NK-92 (cell line): ENCODE measurements around the gene KRT80.

Experiments used
- DNase-seq: peaks from one replicate; lab custom pipeline; 2025; ENCODE audit not compliant: unreplicated experiment; lab: John Stamatoyannopoulos, UW

The KRT80 gene

DNA sequence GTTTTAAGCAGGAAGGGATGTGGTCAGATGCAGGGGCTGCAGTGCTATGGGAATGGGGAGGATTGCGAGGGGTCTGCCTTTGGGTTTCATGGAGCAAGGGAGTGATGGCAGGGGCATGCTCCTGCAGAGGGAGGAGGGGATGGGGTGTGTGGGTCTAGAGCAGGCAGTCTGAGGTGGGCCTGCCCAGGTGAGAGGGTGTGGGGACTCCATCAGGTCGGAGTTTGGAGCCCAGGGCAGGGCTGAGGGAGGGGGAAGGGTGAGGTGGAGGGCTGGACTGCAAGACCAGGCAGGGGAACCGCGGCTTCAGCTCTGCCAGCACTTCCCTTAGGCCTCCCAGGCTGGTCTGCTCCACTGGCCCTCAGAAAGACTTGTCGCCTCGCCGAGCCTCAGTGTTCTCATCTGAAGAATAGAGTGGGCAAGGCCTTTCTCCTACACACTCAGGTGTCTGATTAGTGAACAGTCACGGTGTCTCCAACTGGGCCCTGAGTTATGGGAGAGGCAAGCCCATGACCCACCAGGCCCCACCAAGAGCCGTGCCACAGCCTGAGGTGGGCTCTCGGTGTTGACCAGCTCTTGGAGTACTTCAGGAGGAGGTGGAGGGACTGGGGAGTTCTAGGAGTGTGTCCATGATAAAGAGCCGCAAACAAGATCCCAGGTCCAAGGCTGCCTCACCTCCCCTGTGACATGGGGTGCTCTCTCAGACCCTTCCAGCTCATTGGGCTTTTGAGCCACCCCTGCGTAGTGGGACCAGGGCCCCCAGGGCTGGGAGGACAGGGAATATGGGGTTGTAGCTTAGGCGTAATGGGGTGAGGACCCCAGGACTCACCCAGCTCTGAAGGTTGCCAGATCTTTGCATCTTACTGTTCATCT is 20.1 kb upstream of the KRT80 start:
- no peak for DNase-seq

DNA sequence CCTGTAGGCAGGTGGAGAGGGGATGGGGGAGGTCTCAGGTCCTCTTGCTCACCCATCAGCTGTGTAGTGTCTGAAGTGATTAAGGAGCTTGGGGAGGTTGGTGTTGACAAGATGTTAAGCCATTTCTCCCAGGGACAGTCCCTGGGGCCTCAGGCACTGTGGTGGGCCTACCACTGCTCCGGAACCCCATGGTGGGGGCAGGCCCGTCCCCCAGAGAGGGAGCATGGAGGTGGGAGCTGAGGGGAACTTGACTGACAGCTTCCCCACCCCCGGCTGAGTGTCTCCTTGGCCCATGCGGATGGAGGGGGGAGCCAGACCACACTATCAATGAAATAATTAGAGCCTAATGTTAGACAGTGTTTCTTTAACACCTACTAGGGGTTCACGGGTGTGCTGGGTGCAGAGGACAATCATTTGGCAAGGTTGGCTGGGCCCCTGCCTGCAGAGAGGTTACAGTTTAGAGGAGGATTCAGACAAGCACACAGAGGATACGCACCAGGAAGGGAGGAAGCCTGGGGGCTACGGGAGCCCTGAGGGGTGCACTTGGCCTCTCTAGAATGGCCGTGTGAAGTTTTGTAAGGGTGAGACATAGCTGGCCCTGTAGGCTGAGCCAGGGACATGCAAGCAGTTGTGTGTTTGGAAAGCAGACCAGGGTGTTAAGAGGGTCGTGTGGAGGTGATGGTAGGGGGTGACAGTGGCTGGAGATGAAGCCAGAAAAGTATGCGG is 19.3 kb upstream of the KRT80 start:
- DNase-seq = no peak

DNA sequence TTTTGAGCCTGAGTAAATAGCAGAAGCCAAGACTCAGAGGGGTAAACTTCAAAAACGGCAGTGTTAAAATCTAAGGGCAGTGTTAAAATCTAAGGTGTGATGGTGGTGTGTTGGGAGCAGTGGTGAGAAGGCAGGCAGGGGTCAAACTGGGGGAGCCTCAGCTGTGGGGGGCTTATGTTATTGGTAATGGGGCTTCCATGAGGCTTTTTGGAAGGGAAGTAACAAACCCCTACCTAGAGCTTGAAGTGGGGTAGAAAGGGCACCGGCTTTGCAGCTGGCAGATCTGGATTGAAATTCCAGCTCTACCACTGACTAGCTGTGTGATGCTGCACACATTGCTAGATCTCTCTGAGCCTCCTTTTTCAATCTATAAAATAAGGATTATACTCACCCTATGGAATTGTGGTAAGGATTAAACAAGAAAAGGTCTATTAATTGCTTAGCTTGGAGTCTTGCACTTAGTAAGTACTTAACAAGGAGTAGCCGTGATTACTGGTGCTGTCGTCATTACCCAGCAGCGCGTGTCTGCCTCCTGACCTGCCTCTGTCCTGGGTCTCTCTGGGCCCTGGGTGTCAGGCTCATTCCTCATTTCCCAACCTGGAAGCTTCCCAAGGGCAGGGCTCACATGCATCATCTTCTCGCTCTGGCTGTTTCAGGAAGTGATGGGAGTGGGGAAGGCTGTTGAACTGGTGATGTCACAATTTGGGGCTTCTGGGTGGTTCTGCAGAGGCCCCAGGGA is 18.5 kb upstream of the KRT80 start:
- no peak for DNase-seq

DNA sequence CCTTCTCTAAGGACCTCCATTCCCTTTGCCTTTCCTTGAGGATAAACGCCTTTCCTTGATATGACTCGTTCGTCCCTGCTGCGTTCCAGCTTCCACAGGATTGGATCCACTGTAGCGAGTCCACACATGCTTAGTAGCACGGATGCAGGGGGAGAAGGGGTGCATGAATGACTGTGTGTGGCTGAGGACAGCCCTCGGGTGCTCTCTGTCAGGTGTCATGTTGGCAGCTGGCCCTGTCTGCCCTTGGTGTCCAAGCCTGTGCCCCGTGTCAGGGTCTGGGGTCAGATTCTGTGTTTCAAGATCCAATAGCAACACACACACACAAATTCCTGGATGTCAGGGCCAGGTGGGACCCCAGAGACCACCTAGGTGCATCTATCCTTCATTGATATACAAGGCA is 17.5 kb upstream of the KRT80 start:
- no peak for DNase-seq

DNA sequence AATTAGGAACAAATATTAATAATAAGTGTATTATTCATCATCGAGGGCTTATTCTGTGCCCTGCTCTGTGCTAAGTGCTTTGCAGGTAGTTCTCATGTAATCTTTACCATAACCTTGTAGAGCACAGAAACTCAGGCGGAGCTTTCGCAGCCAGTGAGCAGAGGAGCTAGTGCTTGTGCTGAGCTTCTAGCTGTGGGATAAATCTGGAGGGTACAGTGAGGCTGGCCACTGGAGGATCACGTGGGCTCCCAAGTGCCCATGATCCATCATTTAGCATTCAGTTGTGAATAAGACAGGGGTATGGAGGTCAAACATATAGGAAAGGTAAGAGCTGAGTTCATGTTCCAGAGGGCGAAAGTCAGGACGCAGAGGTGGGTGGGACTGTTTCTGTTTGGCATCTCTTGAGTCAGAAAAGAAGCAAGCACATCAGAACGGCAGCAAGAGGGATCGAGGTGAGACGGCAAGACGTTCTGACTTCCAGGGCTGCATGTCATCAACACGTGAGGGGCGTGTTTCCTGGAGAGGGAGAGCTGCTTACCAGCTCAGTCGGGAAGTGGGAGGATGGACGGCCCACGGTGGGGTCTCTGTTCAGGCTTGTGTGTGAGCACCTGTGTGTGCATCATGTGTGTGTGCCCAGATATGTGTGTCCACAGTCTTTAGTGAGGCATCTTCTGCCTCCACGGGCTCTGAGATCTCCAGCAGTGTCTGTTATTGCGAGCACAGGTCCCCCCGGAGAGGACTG is 16.8 kb upstream of the KRT80 start:
- no peak for DNase-seq

DNA sequence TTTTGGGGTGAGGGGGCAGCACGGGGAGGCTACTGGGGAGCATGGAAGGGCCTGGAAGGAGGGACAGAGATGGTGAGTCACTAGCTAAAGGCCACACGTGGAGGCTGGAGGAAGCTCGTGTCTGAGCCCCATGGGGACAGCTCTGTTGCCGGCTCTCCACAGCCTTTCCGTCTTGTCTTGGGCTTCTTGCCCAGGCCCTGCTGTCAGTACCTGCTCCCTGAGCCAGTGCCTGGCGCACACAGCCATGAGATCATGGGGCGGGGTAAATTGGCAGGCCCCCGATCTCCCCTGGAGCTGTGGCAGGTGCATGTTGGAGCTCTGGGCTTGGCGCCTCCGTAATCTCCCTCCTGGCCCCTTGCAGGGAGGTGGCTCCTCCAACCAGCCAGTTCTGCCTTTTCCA is 16.1 kb upstream of the KRT80 start:
- no peak for DNase-seq

DNA sequence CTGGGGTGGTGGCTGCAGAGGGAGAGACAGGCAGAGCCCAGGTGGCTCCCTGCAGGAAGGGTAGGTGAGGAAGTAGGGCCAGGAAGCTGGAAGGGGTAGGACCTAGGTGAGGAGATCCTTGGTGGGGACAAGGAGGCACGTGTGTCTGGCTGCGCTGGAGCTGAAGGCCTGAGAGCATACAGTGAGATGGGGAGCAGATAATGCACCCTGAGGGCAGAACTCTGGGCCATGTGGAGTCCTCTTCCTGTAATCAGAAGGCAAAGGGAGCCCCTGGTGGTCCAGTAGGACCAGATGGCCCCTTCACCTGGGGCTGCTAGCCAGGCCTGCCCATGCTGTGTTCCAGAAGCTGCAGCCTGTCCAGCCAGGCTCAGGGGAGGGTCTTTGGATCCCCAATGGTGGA is 15.3 kb upstream of the KRT80 start:
- no peak for DNase-seq

DNA sequence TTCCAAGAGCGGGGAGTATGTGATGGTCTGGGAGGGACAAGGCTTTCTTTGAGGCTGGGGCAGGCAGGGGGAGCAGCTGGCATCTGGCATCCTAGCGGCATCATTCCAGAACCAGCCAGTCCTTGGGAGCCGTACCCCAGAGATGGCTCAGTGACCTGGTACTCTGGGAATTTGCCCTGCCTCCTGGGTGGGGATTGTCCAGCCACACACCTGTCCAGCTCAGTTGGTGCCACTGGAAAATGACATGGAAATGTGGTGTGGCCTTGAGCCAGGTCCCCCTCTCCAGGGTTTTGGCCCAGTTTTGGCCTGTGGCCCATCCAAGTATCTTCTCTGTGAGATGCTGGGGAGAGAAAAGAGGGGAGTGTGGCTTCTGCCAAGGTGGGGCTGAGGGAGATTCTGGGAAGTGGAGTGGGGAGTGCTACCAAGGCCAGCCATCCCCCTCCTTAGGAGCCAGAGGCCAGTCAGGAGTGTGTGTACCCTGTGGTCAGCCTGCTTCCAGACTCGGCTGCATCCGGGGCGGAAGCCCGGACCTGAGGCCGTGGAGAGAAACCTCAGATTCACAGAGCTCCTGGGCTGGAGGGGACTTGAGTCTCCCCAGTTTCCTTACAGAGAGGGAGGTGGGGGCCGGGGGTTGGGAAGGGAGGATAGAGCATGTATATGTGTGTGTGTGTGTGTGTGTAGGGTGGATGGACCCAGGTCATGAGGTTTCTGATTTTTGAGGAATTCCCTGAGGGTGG is 14.7 kb upstream of the KRT80 start:
- no peak for DNase-seq

DNA sequence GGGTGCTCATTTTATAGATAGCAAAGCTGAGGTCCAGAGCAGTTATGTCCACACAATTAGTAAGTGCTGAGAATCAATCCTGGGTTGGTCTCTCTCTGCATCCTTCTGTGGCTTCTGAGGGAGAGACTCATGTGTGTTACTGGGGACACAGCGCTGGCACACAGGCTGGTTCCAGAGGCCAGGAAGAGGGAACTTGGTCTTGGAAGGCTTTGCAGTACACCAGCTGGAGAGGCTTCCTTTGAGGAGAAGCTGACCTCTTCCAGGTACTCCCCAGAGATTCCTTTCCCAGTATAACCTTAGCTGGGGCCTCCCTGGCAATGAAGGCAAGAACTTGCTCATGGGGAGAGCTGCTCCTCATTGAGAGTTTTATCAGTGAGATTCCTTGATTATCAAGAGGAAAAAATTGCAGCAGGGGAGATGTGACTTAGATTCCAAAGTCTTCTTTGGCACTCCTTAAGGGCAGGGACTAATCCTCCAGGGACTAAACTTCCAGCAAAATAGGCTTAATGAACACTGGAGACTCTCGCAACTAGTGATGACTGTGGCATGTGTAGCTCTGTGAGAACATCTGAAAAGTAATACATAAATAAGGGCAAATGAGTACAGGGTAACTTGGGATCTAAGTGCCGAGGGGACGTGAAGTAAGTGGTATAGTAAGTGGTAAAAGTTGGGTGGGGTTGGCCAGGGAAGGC is 13.9 kb upstream of the KRT80 start:
- no peak for DNase-seq

DNA sequence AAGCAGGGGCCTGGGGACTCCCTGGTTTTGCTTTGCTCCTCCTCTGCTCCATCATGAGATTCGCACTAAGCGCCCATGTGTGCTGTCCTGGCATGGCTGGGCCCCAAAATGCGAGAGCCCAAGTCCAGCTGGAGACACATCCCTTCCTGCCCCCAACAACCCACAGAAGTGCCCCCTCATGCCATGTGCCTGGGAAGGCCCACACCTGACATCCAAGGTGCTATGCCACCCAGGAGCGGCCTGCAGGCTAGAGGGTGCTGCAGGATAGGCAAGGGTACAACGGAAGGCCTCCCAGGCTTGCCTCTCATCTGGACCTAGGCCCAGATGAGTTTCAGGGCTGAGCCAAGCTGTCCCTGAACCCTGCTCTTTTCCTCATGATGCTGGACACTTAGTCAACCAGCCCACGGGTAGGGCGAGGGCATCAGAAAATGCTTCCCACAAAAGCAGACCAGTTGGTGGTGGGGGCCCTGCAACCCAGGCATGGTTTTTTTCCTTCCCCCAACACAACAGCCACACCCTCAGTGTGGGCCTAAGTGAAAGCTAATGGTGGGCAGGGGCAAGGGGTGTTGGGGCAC is 13.2 kb upstream of the KRT80 start:
- no peak for DNase-seq

DNA sequence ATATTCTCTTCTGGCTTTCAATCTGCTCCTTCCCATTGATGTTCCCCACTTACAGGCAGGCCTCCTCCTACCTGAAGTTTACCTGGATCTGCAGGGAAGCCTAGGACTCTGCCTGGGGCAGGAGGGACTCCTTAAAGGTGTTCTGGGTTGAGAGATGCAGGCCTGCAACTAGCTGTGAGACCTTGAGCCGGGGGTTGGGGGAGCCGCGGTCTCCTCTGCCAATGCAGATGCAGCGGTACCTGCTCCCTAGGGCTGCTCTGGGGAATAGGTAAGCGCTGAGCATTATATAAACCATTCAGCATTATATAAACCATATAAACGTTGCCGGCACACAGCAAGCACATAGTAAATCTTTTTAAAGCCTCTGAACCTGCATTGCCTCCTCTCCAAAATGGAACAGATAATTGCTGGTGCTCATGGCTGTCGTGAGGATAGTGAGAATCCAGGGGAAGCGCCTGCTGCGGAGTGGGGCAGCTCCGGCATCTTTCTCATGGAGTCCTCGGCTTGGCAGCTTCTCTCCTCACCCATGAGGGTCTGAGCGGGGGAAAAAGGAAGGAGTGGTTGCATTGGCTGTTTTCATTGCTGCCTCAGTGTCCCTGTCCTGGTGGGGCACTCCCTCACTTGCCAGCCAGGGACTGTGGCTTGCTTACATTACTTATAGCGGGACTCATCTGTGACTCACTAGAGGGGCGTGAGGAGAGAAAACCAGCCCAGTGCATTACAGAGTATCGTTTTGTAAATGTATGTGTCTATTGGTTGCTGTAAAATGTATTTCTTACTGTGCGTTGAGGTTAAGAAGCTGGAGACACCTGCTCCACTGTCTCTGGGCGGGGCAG is 12.5 kb upstream of the KRT80 start:
- no peak for DNase-seq

DNA sequence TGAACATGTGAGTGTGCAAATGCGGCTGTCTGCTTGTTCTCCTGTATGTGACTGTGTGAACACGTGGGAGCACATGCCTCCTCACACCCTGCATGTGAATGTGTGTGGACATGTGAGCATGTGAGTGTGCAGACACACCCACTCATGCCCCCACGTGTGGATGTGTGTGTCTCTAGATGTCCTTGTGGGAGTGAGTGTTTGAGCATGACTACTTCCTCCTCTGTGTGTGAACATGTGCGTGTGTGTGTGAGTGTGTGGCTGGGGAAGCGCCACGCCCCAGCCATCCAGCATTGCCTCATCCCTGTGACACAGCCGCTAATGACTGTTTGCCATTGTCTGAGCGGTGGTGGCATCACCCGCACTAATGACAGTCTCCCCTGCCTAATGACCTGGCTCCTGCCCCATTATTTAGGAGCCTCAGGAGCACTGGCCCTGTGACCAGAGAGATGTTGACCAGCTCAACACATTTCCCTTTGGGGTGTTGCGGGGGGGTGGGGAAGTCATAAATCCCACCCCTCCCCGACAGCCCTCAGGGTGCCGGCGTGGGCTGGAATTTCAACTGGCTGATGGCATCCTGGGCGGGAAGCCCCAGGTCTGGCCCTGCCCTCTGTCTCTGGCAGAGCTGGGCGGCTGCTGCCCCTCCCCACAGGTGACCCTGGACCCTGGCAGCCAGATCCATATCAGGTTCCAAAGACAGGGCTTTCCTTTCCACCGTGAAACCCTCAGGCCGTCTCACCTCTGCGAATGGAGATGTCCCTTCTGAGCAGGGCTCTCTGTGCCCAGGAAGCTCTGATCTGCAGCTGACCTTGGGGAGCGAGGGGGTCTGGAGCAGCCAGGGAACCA is 11.5 kb upstream of the KRT80 start:
- DNase-seq = no peak

DNA sequence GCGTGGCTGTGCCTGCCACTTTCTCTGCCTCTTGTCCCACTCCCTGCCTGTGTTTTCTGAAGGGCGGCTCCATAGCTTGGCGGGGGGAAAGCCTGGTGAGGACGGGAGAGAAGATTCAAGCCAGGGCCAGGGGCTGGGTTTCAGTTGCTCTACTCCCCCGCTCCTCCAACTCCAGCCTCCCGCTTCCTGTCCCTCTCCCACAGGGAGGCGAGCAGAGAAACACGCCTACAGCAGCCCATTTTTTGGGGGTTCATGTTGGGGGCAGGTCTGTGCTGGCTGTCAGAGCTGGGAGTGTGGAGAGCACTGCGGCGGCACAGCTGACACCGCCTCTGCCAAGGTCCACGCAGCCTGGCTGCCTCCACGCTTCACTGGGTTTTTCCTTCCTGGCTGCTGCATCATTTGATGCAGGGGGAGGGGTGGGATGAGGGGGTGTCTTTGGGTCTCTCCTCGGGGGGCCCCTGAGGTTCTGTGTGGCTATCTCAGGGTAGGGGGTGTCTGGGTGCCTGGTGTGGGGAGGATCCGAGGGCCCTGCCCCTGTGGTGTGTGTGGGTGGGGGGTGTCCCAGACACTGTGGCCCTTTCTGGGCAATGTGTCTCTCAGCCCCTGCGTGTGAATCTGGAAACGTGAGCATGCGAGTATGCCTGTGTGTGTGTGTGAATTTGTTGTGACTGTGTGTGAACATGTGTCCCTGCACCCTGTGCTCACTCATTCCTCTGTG is 10.7 kb upstream of the KRT80 start:
- no peak for DNase-seq

DNA sequence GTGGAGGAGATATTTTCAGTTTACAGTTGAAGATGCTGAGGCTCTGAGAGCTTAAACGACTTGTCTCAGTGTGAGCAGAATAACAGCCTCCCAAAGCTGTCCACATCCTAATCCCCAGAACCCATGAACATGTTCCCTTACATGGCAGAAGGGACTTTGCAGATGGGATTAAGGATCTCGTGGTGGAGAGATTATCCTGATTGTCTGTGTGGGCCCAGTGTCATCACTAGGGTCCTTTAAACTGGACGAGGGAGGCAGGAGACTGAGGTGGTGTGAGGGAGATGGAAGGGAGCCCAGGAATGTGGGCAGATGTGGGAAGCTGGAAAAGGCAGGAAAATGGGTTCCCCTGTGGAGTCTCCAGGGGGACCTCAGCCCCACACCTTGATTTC is 9.6 kb upstream of the KRT80 start:
- DNase-seq = no peak

DNA sequence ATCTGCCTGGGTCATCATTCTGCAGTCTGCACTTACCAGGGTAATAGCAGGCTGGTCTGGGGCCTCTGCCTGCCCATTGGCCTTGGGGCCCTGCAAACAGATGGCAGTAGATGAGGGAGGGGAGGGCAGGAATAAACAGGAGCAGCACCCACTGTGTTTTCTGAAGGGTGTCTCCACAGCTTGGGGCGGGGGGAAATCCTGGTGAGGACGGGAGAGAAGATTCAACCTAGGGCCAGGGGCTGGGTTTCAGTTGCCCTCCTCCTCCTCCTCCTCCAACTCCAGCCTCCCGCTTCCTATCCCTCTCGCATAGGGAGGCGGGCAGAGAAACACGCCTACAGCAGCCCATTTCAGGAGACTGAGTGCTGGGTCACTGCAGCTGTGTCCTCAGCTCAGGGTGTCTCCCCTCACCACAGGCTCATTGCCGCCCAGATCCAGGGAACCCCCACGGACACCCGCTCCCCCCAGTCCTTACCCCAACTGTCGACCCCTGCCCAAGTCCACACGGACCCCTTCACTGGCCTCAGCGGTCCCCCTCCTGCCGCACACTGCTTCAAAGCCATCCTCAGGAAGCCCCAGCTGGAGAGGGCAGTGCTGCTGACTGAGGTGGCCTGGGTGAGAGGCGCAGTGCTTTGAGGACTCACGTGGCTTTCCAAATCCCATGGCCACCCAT is 9.1 kb upstream of the KRT80 start:
- no peak for DNase-seq

DNA sequence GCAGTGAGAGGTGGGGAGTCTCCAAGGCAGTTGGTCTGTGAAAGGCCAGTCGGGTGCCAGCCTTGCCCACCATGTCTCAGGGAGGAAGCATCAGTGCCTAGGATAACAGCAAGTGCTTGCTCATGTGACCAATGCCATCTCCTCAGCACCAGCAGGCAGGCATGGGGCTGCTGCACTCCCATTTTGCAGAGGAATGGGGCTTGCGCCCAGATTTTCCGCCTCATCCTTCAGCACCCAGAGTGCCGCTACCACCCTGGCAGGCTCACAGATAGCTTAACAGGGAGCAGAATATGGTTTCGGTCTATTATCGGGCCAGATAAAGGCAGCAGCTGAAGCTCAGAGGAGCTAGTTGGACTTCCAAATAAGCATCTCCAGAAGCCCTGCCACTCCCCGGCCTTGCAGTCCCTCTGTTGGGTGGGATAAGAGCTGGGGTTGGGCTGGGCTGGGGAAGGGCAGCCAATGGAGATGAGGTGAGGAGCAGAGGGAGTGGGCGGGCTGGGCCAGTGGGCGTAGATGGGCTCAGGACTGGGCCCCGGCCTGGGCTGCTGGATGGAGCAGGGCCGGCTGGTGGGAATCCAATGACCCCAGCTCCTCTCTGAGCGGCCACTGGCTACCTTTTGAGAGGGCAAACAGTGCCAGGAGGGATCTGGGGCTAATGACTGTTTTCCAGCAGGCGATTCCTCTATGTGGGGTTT is 8.4 kb upstream of the KRT80 start:
- DNase-seq = no peak
